Muscle of leg (tissue), 11 donors: ENCODE data around the gene MINDY4. TPM values are rescaled to one million over a fixed set of nuclear protein-coding genes. Genes with fewer than 3 reads are reported as not detected.

Experiments
- DNase-seq: peaks from one replicate; pipeline ENCODE4 v3.0.0; 2013
- H3K27ac ChIP-seq: one replicate; pipeline ENCODE4 v1.5.1; 2013; ENCODE audit warnings: mild to moderate bottlenecking, low read length, control low read depth
- H3K27me3 ChIP-seq: one replicate; pipeline ENCODE4 v1.6.1; 2013; ENCODE audit warnings: low read length; ENCODE audit not compliant: control insufficient read depth, insufficient read depth
- H3K36me3 ChIP-seq: one replicate; pipeline ENCODE4 v1.6.1; 2013; ENCODE audit warnings: low read length; ENCODE audit not compliant: control insufficient read depth, insufficient read depth
- H3K4me1 ChIP-seq: one replicate; pipeline ENCODE4 v1.6.1; 2013; ENCODE audit warnings: low read length; ENCODE audit not compliant: control insufficient read depth, insufficient read depth
- H3K4me3 ChIP-seq: one replicate; pipeline ENCODE4 v1.5.1; 2013; ENCODE audit warnings: low read length, control low read depth
- H3K9me3 ChIP-seq: replicated peaks from 2 replicates; pipeline ENCODE4 v1.6.1; 2013; ENCODE audit warnings: low read depth, low read length; ENCODE audit not compliant: control insufficient read depth
- WGBS: methylation state at CpG from one replicate; pipeline ENCODE4 v1.1.5; 2013; ENCODE audit warnings: missing lambda C conversion rate; ENCODE audit not compliant: insufficient coverage; 5-methylcytosine and 5-hydroxymethylcytosine counted together
- polyA plus RNA-seq, 8 donors: library from polyadenylated mRNA; unstranded; fragments of 120-200 nt; gene quantifications; one replicate each; pipeline versions ENCODE4 v1.2.1 to v1.2.3, GENCODE V29; 2013; ENCODE audit warnings: inconsistent platforms in 1 of 8, low replicate concordance in 1 of 8; ENCODE audit not compliant: insufficient read length in 8 of 8, insufficient read depth in 1 of 8
- total RNA-seq: library from RNA; stranded (reverse); fragments of 120-200 nt; gene quantifications from one replicate; pipeline ENCODE4 v1.2.4, GENCODE V29; 2013

MINDY4 gene
- total and polyA plus RNA-seq, 9 donors = 4.0 to 6.6 (median 5.7) TPM

DNA sequence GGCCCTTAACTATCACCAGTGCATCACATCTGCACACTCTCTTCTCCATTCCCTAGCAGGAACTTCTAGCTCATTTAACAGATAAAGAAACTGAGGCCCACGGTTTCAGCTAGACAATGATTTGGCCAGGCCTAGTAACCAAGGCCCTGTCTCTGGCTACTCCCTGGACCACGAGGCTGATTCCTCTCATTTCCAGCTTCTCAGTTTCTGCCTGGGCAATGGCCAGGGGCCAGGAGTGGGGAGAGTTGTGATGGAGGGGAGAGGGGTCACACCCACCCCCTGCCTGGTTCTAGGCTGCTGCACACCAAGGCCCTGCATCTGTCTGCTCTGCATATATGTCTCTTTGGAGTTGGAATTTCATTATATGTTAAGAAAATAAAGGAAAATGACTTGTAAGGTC lies 153.9 kb downstream of the MINDY4 start:
- Histone ChIP-seq H3K27me3 (no peaks in the 10 kb centered on the region), H3K4me3 (no peak overlapping the region), H3K9me3 (peaks cover 4% of the 10 kb centered on the region), H3K27ac (no peak overlapping the region), H3K4me1 (peaks cover 34% of the 10 kb centered on the region), H3K36me3 (peaks cover 46% of the 10 kb centered on the region)
- WGBS = 83% methylated on average over 1 of the region's 2 CpGs
- DNase-seq = peak; percentile 0

DNA sequence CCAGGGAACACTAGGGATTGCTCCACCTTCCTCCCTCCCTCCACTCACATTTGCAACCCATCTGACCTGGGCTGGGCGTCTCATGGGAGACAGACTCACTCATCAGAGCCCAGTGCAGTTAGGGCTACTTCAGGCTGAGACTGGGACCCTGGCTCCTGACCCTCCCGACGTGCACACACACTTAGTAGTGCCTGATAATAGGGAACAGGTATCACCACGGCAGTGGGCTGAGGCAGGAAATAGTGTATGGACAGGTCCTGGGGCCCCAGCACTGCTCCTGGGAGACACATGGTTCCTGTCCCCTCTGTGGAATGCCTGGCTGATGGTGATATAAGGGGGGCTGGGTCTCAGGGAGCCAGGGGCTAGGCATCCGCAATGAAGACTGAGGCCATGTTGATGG lies 154.7 kb downstream of the MINDY4 start:
- Histone ChIP-seq H3K4me3 (no peak overlapping the region), H3K9me3 (peaks cover 4% of the 10 kb centered on the region), H3K4me1 (peaks cover 31% of the 10 kb centered on the region), H3K36me3 (peaks cover 46% of the 10 kb centered on the region), H3K27ac (no peak overlapping the region), H3K27me3 (no peaks in the 10 kb centered on the region)
- 76% methylated on average over 4 of the region's 5 CpGs for WGBS
- peak; percentile 1 for DNase-seq

DNA sequence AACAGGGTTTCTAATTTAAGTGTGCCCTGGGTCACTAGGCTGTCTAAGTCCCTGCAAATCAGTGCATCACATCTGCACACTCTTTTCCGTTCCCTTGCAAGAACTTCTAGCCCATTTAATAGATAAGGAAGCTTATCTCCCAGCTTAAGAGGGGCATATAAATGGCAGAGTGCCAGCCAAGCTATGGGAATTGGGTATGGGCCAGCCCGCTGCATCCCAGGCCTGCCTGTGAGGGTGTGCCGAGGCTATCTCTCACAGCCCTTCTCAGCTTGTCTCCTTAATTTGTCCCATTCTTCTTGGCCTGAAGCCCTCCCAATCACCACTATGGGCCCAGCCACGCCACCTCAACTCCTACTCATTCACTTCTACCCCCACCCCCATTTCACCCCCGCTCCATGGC lies 155.1 kb downstream of the MINDY4 start:
- peaks cover 4% of the 10 kb centered on the region for H3K9me3 ChIP-seq
- no peak overlapping the region for H3K27ac ChIP-seq
- peak; percentile 5 for DNase-seq
- no peak overlapping the region for H3K4me3 ChIP-seq
- 100% methylated on average over 1 of the region's 5 CpGs for WGBS
- H3K36me3 ChIP-seq = peaks cover 46% of the 10 kb centered on the region
- peaks cover 31% of the 10 kb centered on the region for H3K4me1 ChIP-seq
- no peaks in the 10 kb centered on the region for H3K27me3 ChIP-seq

DNA sequence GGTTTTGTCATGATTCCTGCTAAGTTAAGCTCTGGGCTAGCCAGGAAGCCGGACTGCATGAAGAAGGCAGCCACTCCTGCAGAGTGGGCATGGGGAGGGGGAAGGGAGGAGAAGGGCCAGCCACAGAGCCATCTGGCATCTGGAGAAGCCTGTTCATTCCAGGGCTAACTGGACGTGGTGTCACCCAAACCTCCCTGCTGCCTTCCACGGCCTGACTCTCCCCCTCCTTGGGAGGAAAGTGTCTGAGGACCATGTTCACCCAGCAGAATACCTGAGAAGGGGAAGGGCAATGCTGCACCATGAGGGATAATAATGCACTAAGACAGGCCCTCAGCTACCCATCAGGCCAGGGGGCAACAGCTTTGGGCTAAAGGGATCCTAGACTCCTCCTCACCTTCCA lies 155.8 kb downstream of the MINDY4 start:
- Histone ChIP-seq H3K9me3 (peaks cover 4% of the 10 kb centered on the region), H3K27ac (no peak overlapping the region), H3K36me3 (peaks cover 41% of the 10 kb centered on the region), H3K4me1 (peaks cover 31% of the 10 kb centered on the region), H3K27me3 (no peaks in the 10 kb centered on the region), H3K4me3 (no peak overlapping the region)
- WGBS = 100% methylated on average over 1 of the region's 3 CpGs
- peak; percentile 0 for DNase-seq

DNA sequence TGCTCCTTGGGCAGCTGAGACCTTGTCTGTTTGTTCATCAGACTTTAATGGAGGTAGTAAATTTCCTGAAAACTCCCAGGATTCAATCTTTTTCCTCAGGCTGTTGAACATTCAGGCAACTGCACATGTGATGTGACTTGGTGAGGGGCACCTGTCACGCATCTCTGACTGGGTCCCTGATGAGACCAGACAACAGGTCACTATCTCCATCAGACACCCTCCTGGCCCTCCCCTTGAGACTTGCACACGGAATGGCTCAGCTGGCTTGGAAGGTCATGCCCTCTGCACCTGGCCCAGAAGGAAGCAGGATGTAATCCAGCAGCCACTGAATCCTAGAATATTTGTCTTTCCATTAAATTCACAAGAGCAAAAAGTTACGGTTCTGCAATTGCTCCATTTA lies 156.3 kb downstream of the MINDY4 start:
- Histone ChIP-seq H3K4me1 (peaks cover 31% of the 10 kb centered on the region), H3K36me3 (peaks cover 36% of the 10 kb centered on the region), H3K4me3 (no peak overlapping the region), H3K27ac (no peak overlapping the region), H3K9me3 (peaks cover 4% of the 10 kb centered on the region), H3K27me3 (no peaks in the 10 kb centered on the region)
- WGBS = 29% methylated on average over 2 of the region's 3 CpGs
- DNase-seq = peak; percentile 11

DNA sequence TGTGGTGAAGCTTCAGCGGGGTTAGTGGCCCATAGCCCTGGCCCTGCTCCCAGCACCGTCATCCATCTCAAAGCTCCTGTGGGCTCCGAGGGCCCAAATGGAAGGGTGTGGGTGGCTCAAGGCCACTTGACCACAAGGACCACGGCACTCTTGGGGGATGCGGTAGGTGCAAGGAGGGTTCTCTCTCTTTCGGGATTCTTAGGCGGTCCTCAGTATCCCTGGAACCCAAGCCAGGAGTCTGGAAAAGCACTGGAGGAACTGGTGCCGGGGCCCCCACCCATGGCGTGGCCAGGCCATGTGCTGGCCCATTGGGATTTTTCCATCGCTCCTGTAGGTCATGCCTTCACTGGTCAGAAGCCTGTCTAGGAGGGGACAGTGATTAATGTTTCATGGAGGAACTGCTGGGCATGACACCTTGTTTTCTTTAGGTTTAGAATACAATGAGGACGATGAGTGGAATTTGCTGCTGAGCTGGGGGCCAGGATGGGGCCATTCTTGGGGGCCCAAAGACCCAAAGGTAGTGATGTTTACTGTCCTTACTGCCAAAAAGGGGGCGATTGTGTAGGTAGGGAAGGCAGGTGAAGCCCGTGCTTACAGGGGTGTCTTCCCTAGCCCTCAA lies 157.1 kb downstream of the MINDY4 start:
- H3K36me3 ChIP-seq = peaks cover 30% of the 10 kb centered on the region
- DNase-seq = peak; percentile 1
- H3K4me1 ChIP-seq = peaks cover 38% of the 10 kb centered on the region
- H3K27ac ChIP-seq = no peak overlapping the region
- 86% methylated on average over 9 of the region's 13 CpGs for WGBS
- H3K4me3 ChIP-seq = no peak overlapping the region
- H3K27me3 ChIP-seq = no peaks in the 10 kb centered on the region
- H3K9me3 ChIP-seq = peaks cover 4% of the 10 kb centered on the region

DNA sequence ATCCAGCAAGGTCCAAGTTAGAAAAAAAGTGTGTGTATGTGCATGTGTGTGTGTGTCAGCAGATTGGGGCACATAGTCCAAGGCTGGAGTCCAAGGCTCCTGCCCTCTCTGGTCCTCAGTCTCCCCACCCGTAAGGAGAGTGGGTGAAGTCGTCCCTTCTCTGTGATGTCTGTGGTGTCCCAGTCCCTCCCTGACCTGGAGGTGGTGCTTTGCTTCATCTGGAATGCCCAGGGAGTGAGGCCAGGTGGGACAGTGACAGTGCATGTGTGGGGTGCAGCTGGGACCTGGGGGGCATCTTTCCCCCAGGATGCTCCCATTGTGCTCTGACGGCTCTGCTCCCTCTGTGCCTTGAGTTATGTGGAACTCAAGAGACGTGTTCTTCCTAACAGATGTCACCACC lies 158.5 kb downstream of the MINDY4 start:
- H3K4me3 ChIP-seq = no peak overlapping the region
- H3K27ac ChIP-seq = no peak overlapping the region
- H3K36me3 ChIP-seq = peaks cover 18% of the 10 kb centered on the region
- peaks cover 50% of the 10 kb centered on the region for H3K4me1 ChIP-seq
- WGBS = 20% methylated on average over 1 of the region's 4 CpGs
- peaks cover 4% of the 10 kb centered on the region for H3K9me3 ChIP-seq
- no peak for DNase-seq
- H3K27me3 ChIP-seq = no peaks in the 10 kb centered on the region

DNA sequence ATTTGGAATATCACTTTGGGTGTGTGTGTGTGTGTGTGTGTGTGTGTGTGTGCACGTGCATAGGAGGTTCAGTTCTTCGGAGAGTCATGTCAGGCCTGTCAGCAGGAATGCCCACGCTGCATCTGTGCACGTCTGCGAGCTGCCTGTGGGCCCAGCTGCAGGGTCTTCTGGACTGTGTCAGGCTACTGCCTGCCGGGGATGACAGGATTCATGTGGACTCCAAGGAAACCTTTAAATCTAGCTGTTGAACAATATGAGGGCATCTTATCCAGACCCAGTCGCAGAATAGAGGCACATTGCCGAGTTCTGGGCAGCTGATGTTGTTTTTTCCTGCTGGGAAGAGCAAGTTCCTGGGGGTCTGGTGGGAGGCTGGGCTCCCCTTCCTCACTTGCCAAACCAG lies 159.4 kb downstream of the MINDY4 start:
- H3K4me1 ChIP-seq = peaks cover 50% of the 10 kb centered on the region

DNA sequence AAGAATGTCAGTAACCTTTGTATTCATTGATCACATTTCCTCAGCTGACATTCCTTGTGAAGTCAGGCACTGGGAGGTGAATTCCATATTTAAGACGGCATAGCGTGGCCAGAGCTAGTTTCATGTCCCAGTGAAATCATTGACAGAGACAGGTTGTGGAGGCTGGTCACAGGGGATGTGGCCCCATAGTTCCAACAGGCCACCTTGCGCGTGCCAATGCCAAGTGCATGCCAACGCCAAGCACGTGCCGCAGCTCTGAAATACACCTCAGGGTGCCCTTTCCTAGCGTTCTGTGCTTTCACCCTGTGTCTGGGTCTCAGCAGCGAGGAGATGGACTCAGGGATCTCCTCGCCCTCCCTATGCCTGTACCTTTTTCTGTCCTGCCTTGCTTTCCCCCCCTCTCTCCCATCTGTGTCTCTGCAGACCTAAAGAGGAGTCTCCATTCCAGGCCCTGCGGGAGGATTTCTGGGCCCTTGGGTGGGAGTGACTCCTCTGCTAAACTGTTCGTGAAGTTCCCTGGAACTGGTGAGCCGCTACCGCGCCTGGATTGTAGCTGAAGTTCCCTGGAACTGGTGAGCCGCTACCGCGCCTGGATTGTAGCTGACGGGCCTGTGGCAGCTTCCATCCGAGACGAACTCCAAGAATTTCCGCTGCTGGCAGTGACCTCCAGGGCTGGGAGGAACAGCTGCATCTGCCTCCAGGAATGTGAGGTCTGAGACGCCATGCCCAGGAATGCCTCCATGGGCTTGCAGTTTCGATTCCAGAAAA lies 160.1 kb downstream of the MINDY4 start:
- H3K4me3 ChIP-seq = no peak overlapping the region
- peaks cover 50% of the 10 kb centered on the region for H3K4me1 ChIP-seq
- peaks cover 4% of the 10 kb centered on the region for H3K9me3 ChIP-seq
- peaks cover 2% of the 10 kb centered on the region for H3K36me3 ChIP-seq
- H3K27me3 ChIP-seq = no peaks in the 10 kb centered on the region
- peak overlapping the region; percentile 84 for H3K27ac ChIP-seq
- peak; percentile 85 for DNase-seq
- 61% methylated on average over 22 of the region's 24 CpGs for WGBS

More for the DNA sequence above, 159.4 kb downstream of the MINDY4 start:
- DNase-seq = peak; percentile 53
- Histone ChIP-seq H3K9me3 (peaks cover 4% of the 10 kb centered on the region), H3K27ac (peak overlapping the region; percentile 84), H3K4me3 (no peak overlapping the region), H3K27me3 (no peaks in the 10 kb centered on the region), H3K36me3 (peaks cover 9% of the 10 kb centered on the region)
- WGBS = 13% methylated on average over 7 of the region's 8 CpGs

DNA sequence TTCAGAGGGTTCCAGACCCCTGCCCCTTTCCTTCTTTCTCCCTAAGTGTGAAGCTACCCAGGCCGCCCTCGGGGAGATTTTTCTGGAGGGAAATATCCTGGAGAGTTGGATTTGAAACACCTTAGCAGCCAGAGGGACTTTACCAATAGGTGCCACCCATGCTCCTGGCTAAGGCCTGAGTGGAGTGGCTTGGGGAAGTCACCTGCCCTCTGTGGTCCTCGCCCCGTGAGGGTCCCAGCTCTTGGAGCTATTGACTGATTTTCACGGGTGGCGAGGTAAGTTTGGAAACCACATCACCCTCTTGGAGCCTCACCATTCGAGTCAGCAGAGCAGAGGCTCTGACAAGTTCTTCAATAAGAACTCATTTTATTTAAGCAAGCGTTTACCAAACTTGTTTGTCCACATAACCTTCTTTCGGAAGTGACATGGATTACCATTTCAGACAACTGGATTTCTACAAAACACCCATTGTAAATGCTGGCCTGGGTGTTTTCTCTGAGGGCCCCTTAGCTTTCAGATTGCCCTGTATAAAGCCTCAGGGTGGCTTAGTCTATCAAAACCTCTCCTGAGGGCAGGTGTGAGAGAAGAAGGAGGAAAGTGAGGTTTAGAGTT lies 160.8 kb downstream of the MINDY4 start:
- no peaks in the 10 kb centered on the region for H3K27me3 ChIP-seq
- no peak for DNase-seq
- peak overlapping the region; percentile 84 for H3K27ac ChIP-seq
- H3K4me1 ChIP-seq = peaks cover 50% of the 10 kb centered on the region
- no peak overlapping the region for H3K4me3 ChIP-seq
- H3K9me3 ChIP-seq = peaks cover 2% of the 10 kb centered on the region
- 75% methylated on average over 7 of the region's 9 CpGs for WGBS
- no peaks in the 10 kb centered on the region for H3K36me3 ChIP-seq
